ENCODE data around the gene EHMT1. TPM values are rescaled to one million over a fixed set of nuclear protein-coding genes. Genes with fewer than 3 reads are reported as not detected.

The EHMT1 gene
- total and polyA plus RNA-seq, 2 of the 8 experiments (the other 6 are each of a cell fraction or from before 2014, with no cell fraction given) = 95.7 to 163 TPM

GRCh38 chr9:137880976-137881530 lies 262.2 kb downstream of the EHMT1 start:
- no peak overlapping the region for H2BK12ac ChIP-seq (ENCODE audit: low read depth, low read length)
- no peak overlapping the region for H2BK20ac ChIP-seq (ENCODE audit: low read length)
- peaks cover 6% of the 10 kb centered on the region for H3K23me2 ChIP-seq (ENCODE audit: low read depth, low read length)
- no peak overlapping the region for H3K14ac ChIP-seq (ENCODE audit: insufficient read length)
- peaks cover 0 to 4% (median 4%) of the 10 kb centered on the region in 4 experiments; a peak in 4 of 7 replicates for H3K27me3 ChIP-seq (replicated peaks in 1 of 4; ENCODE audit: control insufficient read depth in 3 of 4, extremely low read depth in 1 of 4, insufficient read depth in 3 of 4, low read length in 3 of 4)
- DNase-seq (ENCODE audit: low read depth in 1 of 2, low spot score in 2 of 2) (no peak), FAIRE-seq (no peak)
- H3K9ac ChIP-seq (replicated peaks in 1 of 4; ENCODE audit: extremely low read depth in 1 of 4, low read depth in 3 of 4, low read length in 3 of 4) = no peak overlapping the region
- H3K9me3 ChIP-seq (ENCODE audit: insufficient read depth in 2 of 2, low read depth in 1 of 2, low read length in 1 of 2) = peaks cover 5 to 62% of the 10 kb centered on the region in 2 experiments; a peak in 3 of 4 replicates
- H3K4me3 ChIP-seq (ENCODE audit: extremely low read depth in 1 of 4, insufficient read depth in 2 of 4, low read depth in 3 of 4, low read length in 4 of 4) = no peak overlapping the region
- no peak overlapping the region for H2AFZ ChIP-seq (ENCODE audit: low read length)
- H2AK5ac ChIP-seq (ENCODE audit: low read depth, low read length) = no peak overlapping the region
- peaks cover 0 to 4% (median 0%) of the 10 kb centered on the region in 4 experiments; a peak in 1 of 8 replicates for H3K36me3 ChIP-seq (ENCODE audit: control insufficient read depth in 2 of 4, insufficient read depth in 4 of 4, low read length in 3 of 4)
- no peak overlapping the region for H2BK15ac ChIP-seq (ENCODE audit: low read length)
- H3K27ac ChIP-seq (ENCODE audit: low read depth, low read length) = no peak overlapping the region
- H4K8ac ChIP-seq (ENCODE audit: extremely low read depth, insufficient read depth, low read length) = no peak overlapping the region
- H3K23ac ChIP-seq (ENCODE audit: insufficient read length) = no peak overlapping the region
- no peak overlapping the region for H3K4me2 ChIP-seq (ENCODE audit: insufficient read depth in 1 of 2, low read depth in 2 of 2, low read length in 2 of 2)
- H3K4me1 ChIP-seq (replicated peaks in 1 of 4; ENCODE audit: control insufficient read depth in 3 of 4, insufficient read depth in 4 of 4, low read length in 3 of 4) = peaks cover 0 to 6% (median 0%) of the 10 kb centered on the region in 4 experiments; a peak in 1 of 7 replicates
- no peak overlapping the region for H4K91ac ChIP-seq (replicated peaks; ENCODE audit: insufficient read length, low read length)
- CTCF ChIA-PET (ENCODE audit: partially characterized antibody) = interaction anchor here (0.6 to 1.4 kb wide), 5 partner anchors 12 to 222 kb away, joined by 3 to 4 read pairs (median 3); no protein-coding TSS in a partner anchor
- H2BK5ac ChIP-seq (ENCODE audit: low read depth, low read length) = no peak overlapping the region
- H3K79me2 ChIP-seq (ENCODE audit: control insufficient read depth in 1 of 2, insufficient read depth in 2 of 2, low read length in 2 of 2) = no peaks in the 10 kb centered on the region
- H4K20me1 ChIP-seq (replicated peaks in 1 of 2; ENCODE audit: control insufficient read depth in 1 of 2, insufficient read depth in 2 of 2, low read length in 2 of 2) = peaks cover 0 to 27% of the 10 kb centered on the region in 2 experiments
- no peak overlapping the region for H3K18ac ChIP-seq (ENCODE audit: extremely low read depth, low read length)
- no peak overlapping the region for H4K5ac ChIP-seq (ENCODE audit: insufficient read length, low read depth, low read length)
- peaks cover 10% of the 10 kb centered on the region; the same call in 1 of the 2 replicates for H3K79me1 ChIP-seq (ENCODE audit: low read depth, low read length)
- no peak overlapping the region for H3K4ac ChIP-seq (replicated peaks; ENCODE audit: insufficient read length, low read depth, low read length)
- H3K56ac ChIP-seq (replicated peaks; ENCODE audit: insufficient read length, low read depth, low read length) = no peak overlapping the region
- POLR2A ChIA-PET (ENCODE audit: partially characterized antibody) = interaction anchor here (0.8 kb wide), 1 partner anchor 80 kb away, joined by 3 read pairs; no protein-coding TSS in a partner anchor
- WGBS, 2 experiments (ENCODE audit: extremely low coverage in 1 of 2, insufficient coverage in 1 of 2, insufficient read length in 1 of 2, insufficient replicate concordance in 2 of 2, low coverage in 1 of 2, low lambda C conversion rate in 2 of 2, missing lambda C conversion rate in 1 of 2) = 83% methylated on average over 9 of the region's 10 CpGs; no CpG with 5 or more reads in 1 of the 2 experiments
- no peak overlapping the region for H2BK120ac ChIP-seq (replicated peaks; ENCODE audit: low read depth, low read length)
- TF ChIP-seq FOSL1 (IDR thresholded peaks at IDR 0.05; ENCODE audit: insufficient read depth, low read depth, low read length) (no peak), TBP (IDR thresholded peaks at IDR 0.05; ENCODE audit: low read depth, low read length) (no peak), SP2 (IDR thresholded peaks at IDR 0.05; ENCODE audit: low read length) (no peak), RNF2 (IDR thresholded peaks at IDR 0.05; ENCODE audit: borderline replicate concordance, low read depth, low read length, missing control alignments, poor library complexity, severe bottlenecking) (no peak), NRF1 (IDR thresholded peaks at IDR 0.05; ENCODE audit: low read depth, low read length) (no peak), CHD2 (IDR thresholded peaks at IDR 0.05; ENCODE audit: low read length) (no peak), BRCA1 (IDR thresholded peaks at IDR 0.05; ENCODE audit: low read depth, low read length) (no peak), SP4 (IDR thresholded peaks at IDR 0.05; ENCODE audit: low read length) (no peak), POU5F1 (IDR thresholded peaks at IDR 0.05; ENCODE audit: low read depth, low read length) (no peak)
- TF ChIP-seq, protein P1, sequence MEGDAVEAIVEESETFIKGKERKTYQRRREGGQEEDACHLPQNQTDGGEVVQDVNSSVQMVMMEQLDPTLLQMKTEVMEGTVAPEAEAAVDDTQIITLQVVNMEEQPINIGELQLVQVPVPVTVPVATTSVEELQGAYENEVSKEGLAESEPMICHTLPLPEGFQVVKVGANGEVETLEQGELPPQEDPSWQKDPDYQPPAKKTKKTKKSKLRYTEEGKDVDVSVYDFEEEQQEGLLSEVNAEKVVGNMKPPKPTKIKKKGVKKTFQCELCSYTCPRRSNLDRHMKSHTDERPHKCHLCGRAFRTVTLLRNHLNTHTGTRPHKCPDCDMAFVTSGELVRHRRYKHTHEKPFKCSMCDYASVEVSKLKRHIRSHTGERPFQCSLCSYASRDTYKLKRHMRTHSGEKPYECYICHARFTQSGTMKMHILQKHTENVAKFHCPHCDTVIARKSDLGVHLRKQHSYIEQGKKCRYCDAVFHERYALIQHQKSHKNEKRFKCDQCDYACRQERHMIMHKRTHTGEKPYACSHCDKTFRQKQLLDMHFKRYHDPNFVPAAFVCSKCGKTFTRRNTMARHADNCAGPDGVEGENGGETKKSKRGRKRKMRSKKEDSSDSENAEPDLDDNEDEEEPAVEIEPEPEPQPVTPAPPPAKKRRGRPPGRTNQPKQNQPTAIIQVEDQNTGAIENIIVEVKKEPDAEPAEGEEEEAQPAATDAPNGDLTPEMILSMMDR (IDR thresholded peaks at IDR 0.05; ENCODE audit: control extremely low read depth in 1 of 3, insufficient read depth in 1 of 3, low read depth in 1 of 3, low read length in 3 of 3) = no peak

Data from H1 (cell line).